Stimulated activated CD4-positive, alpha-beta T cell treated with anti-CD3 and anti-CD28 coated beads, Interleukin-1b, Interleukin-23, amount 100 ng/mL, for 24 hours (primary cell): ENCODE data around the gene FAM216B.
"Not testable (repeated sequence)": the region's sequence is repeated elsewhere in the genome, so short reads cannot be mapped to it uniquely, and the experiment has no call there.

Experiments used
- DNase-seq, 4 experiments: peaks; one replicate each; pipeline ENCODE4 v3.0.0-alpha.2; 2020; ENCODE audit warnings: low read depth in 4 of 4, low spot score in 1 of 4

Gene FAM216B

GRCh38 chr13:42780044-42780443 is 1.3 kb upstream of the FAM216B start:
- DNase-seq, result no peak

DNA sequence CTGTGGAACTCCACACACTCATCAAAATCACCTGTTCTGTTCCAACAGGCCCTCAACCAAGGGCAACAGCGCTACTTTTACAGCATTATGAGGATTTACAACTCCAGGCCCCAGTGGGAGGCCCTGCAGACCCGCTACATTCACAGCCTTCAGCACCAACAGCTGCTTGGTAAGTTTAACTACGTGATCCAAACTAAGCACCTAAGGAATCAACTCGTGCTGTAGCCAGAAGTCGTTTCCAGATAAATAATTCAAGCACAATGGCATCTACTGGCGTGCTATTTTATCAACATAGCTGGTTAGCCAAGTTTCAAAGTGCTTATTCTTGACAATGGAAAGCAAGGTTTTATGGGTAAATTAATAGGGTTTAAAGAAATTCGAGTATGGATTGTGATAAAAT is 5.3 kb downstream of the FAM216B start:
- no peak for DNase-seq

- DNase-seq, result no peak
Observed at GRCh38 chr13:42788601-42789000, 7.2 kb downstream of the FAM216B start.

GRCh38 chr13:42792154-42792553 is 10.8 kb downstream of the FAM216B start:
- DNase-seq, result no peak

GRCh38 chr13:42794577-42795275 is 13.3 kb downstream of the FAM216B start:
- no peak for DNase-seq

DNA sequence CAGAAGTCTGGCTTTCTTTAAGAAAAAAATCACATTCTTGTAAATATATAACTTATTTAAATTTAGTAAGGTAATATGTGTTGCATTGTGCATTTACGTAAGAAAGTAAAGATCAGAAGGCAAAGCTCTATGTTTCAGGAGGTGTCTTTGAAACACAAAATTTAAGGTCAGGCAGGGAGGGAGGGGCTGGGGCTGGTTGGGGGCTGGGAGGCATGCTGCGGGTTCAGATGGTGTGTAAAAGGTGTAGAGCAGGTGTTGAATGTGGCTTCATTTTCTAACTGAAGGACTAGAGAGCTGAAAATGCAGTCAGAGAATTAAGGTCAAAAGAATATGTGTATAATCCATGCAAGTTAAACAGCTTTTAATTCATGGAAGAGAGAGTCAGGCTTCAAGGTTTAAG is 14.3 kb downstream of the FAM216B start:
- DNase-seq, result no peak

DNA sequence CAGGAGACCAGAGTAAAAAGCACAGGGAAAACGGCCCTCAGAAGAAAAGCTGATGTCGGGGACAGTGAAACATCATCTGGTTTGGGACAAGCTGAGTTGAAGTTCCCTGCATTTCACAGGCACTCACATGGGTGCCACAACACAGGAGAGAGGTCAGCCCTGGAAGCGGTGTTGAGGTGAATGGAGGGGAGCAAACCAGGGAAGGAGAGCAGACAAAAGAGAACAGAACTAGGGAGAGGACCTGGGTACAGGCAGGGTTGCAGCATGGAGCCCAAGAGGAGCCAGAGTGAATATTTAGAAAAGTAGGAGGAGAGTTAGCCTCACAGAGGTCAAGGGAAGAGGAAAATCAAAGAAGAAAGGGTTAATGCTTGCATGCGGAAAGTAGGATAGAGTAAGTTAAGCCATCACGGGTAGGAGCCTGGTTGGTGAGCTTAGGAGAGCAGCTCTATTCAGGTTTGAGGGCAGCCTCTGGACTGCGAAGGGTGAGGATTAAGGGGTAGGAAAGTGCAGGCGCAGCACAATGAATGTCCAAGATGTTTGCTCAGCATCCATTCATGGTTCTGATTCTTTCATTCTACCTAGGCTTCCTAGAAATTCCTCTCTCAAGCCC is 15.5 kb downstream of the FAM216B start:
- DNase-seq, result no peak

GRCh38 chr13:42798118-42798517 is 16.7 kb downstream of the FAM216B start:
- DNase-seq, result no peak

DNA sequence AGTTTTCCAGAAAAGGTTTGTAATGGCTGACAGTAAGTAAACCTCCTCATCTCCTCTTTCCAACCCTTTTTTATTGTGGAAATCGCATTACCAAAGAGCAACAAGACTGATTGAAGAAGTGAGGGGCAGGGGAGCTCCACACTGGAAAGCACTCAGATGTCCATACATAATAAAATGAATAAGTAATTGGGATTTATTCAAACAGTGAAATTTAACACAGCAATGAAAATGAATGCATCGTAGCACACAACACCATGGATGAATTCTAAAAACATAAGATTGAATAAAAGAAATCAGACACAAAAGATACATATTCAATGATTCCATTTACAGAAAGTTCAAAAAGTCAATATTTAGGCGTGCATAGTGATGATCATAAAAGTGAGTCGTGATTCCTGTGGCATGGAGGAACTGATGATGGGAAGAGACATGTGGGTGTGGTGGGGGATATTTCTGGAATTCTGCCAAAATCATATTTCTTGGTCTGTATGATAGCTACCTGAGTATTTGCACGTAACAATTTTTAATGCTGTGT is 18.8 kb downstream of the FAM216B start:
- no peak for DNase-seq

GRCh38 chr13:42803563-42804204 is 22.3 kb downstream of the FAM216B start:
- no peak for DNase-seq

DNA sequence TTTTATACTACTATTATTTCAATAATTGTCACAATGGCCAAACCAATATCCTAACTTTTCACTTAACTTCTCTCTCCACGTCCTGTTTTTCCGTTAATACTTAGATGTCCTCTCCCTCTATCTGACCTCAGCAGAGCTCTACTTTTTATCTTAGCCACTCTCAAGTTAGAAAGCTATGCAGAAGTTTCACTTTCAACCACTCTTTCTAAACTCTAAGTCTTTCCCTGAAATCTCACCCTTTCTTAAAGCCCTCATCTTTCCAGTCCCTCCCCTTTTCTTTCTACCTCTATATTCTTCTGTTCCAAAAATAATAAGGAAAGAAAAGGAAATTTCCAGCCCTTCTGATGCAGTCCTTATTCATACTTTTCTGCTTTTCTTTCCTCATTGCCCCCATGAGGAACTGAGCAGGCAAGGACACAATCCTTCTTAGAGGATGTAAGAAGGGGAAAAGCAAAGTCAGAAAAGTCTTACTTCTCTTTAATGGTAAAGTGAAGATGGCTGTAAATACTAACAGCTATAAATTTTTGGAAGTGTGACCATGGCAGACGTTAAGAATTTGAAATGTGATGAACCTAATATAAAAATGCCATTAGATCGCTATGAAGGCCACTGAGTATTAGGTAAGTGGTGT is 23.0 kb downstream of the FAM216B start:
- DNase-seq, result no peak

DNA sequence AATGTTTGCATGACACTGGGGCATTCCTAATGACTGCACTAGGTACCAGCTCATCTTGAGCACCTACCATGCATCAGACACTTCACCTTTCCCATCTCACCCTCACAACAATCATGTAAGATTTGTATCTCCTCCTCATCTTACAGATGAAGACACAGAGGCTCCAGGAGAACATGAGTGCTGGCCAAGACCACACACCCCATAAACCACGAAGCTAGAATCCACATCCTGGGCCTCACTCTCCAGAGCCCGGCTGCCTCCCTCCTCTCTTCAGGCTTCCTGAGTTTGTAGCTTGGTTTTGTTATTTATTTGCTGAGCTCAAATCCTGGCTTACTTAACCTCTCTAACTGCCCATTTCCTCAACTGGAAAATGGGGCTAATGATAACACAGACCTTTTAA is 25.9 kb downstream of the FAM216B start:
- DNase-seq, result no peak

DNA sequence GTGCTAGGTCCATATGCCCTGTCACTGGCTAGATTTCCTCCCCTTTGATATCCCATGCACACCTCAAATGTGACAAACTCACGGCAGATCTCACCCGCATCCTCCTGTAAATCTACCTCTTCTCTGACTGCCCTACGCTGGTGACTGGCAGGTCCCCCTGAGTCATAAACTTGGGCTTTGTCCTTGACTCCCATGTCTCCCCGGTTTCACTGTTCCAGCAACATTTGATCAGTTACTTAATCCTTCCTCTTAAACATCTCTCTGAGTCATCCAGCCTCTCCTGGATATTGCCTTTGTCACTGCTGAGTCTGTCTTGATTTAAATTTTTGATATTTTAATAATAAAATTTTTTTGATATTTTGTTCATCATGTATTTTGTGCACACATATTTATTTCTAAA is 26.5 kb downstream of the FAM216B start:
- no peak for DNase-seq

- DNase-seq, result no peak
Observed at GRCh38 chr13:42808341-42808940, 27.1 kb downstream of the FAM216B start.

GRCh38 chr13:42812316-42812715 is 30.9 kb downstream of the FAM216B start:
- DNase-seq, result no peak

- no peak for DNase-seq
Observed at GRCh38 chr13:42814868-42815267, 33.5 kb downstream of the FAM216B start.

- DNase-seq, result no peak
Observed at GRCh38 chr13:42815681-42816080, 34.3 kb downstream of the FAM216B start.

DNA sequence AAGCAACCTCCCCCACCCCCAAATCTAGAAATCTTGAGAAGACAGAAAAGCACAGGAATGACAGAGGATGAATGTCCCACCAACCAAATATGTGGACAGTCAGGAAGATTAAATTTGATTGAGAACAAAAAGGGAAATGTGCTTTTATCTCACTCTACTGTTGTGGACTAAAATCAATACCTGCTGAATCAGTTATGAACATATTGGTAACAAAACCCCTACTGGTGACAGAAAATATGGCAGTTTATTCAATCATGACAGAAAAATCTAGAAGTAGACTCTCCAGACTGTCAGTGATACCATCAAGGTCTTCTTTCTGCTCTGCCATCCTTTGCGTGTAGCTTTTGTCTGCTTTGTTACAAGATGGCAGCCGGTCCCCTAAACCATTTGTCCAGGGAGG is 35.2 kb downstream of the FAM216B start:
- DNase-seq, result no peak

- DNase-seq, result not testable (repeated sequence)
Observed at GRCh38 chr13:42819687-42820086, 38.3 kb downstream of the FAM216B start.

DNA sequence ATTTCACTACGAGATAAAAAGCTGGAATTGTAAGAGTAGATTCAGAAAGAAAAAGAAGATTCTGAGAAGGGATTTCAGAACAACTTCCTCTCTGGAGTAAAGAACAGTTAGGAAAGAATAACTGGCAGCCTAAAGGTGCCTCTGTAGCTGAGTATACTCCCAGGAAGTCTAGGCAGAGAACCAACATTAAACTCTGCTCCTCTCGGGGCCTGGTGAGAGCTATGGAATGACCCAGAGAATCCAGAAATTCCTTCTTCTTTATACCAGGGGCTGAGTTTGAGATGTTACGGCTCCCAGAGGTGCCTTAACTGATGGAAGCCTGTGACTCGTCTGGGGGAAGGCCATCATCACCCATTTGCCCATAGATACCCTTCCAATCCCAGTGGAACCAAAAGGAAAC is 39.1 kb downstream of the FAM216B start:
- DNase-seq, result no peak

- DNase-seq, result no peak
Observed at GRCh38 chr13:42821437-42821836, 40.1 kb downstream of the FAM216B start.
